ENCODE data around the gene UBXN4.
"Not testable (repeated sequence)": the region's sequence is repeated elsewhere in the genome, so short reads cannot be mapped to it uniquely, and the experiment has no call there.

Gene UBXN4

GRCh38 chr2:135741395-135742324 lies at the start of gene UBXN4:
Gene UBXN4, plus strand, starts transcription at chr2:135741855. Its CDS starts 75 bp downstream, at chr2:135741930.
- Histone ChIP-seq H3K4me1 (ENCODE audit: control insufficient read depth in 5 of 5, insufficient read depth in 5 of 5, low read length in 5 of 5) (peaks cover 2 to 28% (median 24%) of the 10 kb centered on the region in 5 donors), H3K27ac (ENCODE audit: low read depth, low read length) (peak within 1 kb of the TSS; percentile 97), H3K4me3 (ENCODE audit: low read depth in 1 of 5, low read length in 5 of 5) (peak within 1 kb of the TSS; percentile 76 to 94 (median 92)), H3K27me3 (ENCODE audit: control insufficient read depth in 5 of 5, insufficient read depth in 4 of 5, low read length in 5 of 5) (no peaks in the 10 kb centered on the region), H3K36me3 (ENCODE audit: control insufficient read depth in 5 of 5, insufficient read depth in 5 of 5, low read length in 5 of 5) (no peaks in the 10 kb centered on the region), H3K9me3 (ENCODE audit: control insufficient read depth in 5 of 5, low read length in 5 of 5) (no peaks in the 10 kb centered on the region), H3K9ac (ENCODE audit: low read length in 5 of 5) (peak within 1 kb of the TSS; percentile 98 to 100 (median 99))

- H3K4me1 ChIP-seq (ENCODE audit: control insufficient read depth in 5 of 5, insufficient read depth in 5 of 5, low read length in 5 of 5) = peaks cover 0 to 7% (median 0%) of the 10 kb centered on the region in 5 donors
- H3K9ac ChIP-seq (ENCODE audit: low read length in 5 of 5) = no peak overlapping the region
- no peaks in the 10 kb centered on the region for H3K9me3 ChIP-seq (ENCODE audit: control insufficient read depth in 5 of 5, low read length in 5 of 5)
- H3K27ac ChIP-seq (ENCODE audit: low read depth, low read length) = no peak overlapping the region
- no peaks in the 10 kb centered on the region for H3K27me3 ChIP-seq (ENCODE audit: control insufficient read depth in 5 of 5, insufficient read depth in 4 of 5, low read length in 5 of 5)
- H3K36me3 ChIP-seq (ENCODE audit: control insufficient read depth in 5 of 5, insufficient read depth in 5 of 5, low read length in 5 of 5) = peaks cover 0 to 6% (median 0%) of the 10 kb centered on the region in 5 donors
- no peak overlapping the region for H3K4me3 ChIP-seq (ENCODE audit: low read depth in 1 of 5, low read length in 5 of 5)
Observed at GRCh38 chr2:135694711-135695110, 46.9 kb upstream of the UBXN4 start.

DNA sequence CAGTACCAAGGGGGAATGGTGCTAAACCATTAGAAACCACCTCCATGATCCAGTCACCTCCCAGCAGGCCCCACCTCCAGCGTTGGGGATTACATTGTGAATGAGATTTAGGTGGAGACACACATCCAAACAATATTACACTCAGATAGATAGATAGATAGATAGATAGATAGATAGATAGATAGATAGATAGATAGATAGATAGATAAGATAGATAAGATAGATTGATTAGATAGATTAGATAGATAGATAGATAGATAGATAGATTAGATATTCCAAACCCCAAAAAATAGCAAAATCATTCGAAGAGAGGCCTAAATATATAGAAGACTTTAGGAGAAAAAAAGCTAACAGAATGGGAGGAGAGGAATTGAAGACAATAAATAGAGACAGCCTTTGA lies 42.8 kb upstream of the UBXN4 start:
- H3K36me3 ChIP-seq (ENCODE audit: control insufficient read depth in 5 of 5, insufficient read depth in 5 of 5, low read length in 5 of 5) = peaks cover 0 to 6% (median 0%) of the 10 kb centered on the region in 5 donors
- no peak overlapping the region for H3K4me3 ChIP-seq (ENCODE audit: low read depth in 1 of 5, low read length in 5 of 5)
- H3K4me1 ChIP-seq (ENCODE audit: control insufficient read depth in 5 of 5, insufficient read depth in 5 of 5, low read length in 5 of 5) = peaks cover 0 to 7% (median 0%) of the 10 kb centered on the region in 5 donors
- H3K9ac ChIP-seq (ENCODE audit: low read length in 5 of 5) = no peak overlapping the region
- no peak overlapping the region for H3K27ac ChIP-seq (ENCODE audit: low read depth, low read length)
- H3K27me3 ChIP-seq (ENCODE audit: control insufficient read depth in 5 of 5, insufficient read depth in 4 of 5, low read length in 5 of 5) = no peaks in the 10 kb centered on the region
- no peaks in the 10 kb centered on the region for H3K9me3 ChIP-seq (ENCODE audit: control insufficient read depth in 5 of 5, low read length in 5 of 5)

- Histone ChIP-seq H3K4me1 (ENCODE audit: control insufficient read depth in 5 of 5, insufficient read depth in 5 of 5, low read length in 5 of 5) (peaks cover 0 to 3% (median 0%) of the 10 kb centered on the region in 5 donors), H3K27ac (ENCODE audit: low read depth, low read length) (no peak overlapping the region), H3K9me3 (ENCODE audit: control insufficient read depth in 5 of 5, low read length in 5 of 5) (no peaks in the 10 kb centered on the region), H3K36me3 (ENCODE audit: control insufficient read depth in 5 of 5, insufficient read depth in 5 of 5, low read length in 5 of 5) (no peaks in the 10 kb centered on the region), H3K27me3 (ENCODE audit: control insufficient read depth in 5 of 5, insufficient read depth in 4 of 5, low read length in 5 of 5) (no peaks in the 10 kb centered on the region), H3K4me3 (ENCODE audit: low read depth in 1 of 5, low read length in 5 of 5) (no peak overlapping the region), H3K9ac (ENCODE audit: low read length in 5 of 5) (no peak overlapping the region)
Observed at GRCh38 chr2:135701442-135701841, 40.2 kb upstream of the UBXN4 start.

- Histone ChIP-seq H3K4me1 (ENCODE audit: control insufficient read depth in 5 of 5, insufficient read depth in 5 of 5, low read length in 5 of 5) (peaks cover 0 to 3% (median 0%) of the 10 kb centered on the region in 5 donors), H3K27me3 (ENCODE audit: control insufficient read depth in 5 of 5, insufficient read depth in 4 of 5, low read length in 5 of 5) (no peaks in the 10 kb centered on the region), H3K36me3 (ENCODE audit: control insufficient read depth in 5 of 5, insufficient read depth in 5 of 5, low read length in 5 of 5) (no peaks in the 10 kb centered on the region), H3K9ac (ENCODE audit: low read length in 5 of 5) (peak overlapping the region in 1 of 5 donors; percentile 4), H3K27ac (ENCODE audit: low read depth, low read length) (no peak overlapping the region), H3K9me3 (ENCODE audit: control insufficient read depth in 5 of 5, low read length in 5 of 5) (no peaks in the 10 kb centered on the region), H3K4me3 (ENCODE audit: low read depth in 1 of 5, low read length in 5 of 5) (no peak overlapping the region)
Observed at GRCh38 chr2:135703300-135703699, 38.4 kb upstream of the UBXN4 start.

DNA sequence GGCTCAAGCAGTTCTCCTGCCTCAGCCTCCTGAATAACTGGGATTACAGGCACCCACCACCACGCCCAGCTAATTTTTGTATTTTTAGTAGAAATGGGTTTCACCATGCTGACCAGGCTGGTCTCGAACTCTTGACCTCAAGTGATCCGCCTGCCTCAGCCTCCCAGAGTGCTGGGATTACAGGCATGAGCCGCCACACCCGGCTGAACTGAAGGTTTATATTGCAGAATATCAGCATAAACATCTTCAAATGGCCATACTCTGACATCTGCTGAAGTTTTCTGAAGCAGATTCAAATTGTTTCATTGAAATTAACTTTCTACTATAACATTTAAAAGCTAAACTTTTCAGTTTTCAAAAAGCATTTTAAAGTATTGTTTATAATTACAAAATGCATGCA lies 37.6 kb upstream of the UBXN4 start:
- not testable (repeated sequence) for H3K27me3 ChIP-seq (ENCODE audit: control insufficient read depth in 5 of 5, insufficient read depth in 4 of 5, low read length in 5 of 5); H3K36me3 ChIP-seq (ENCODE audit: control insufficient read depth in 5 of 5, insufficient read depth in 5 of 5, low read length in 5 of 5); H3K9ac ChIP-seq (ENCODE audit: low read length in 5 of 5); H3K9me3 ChIP-seq (ENCODE audit: control insufficient read depth in 5 of 5, low read length in 5 of 5); H3K4me1 ChIP-seq (ENCODE audit: control insufficient read depth in 5 of 5, insufficient read depth in 5 of 5, low read length in 5 of 5); H3K4me3 ChIP-seq (ENCODE audit: low read depth in 1 of 5, low read length in 5 of 5); H3K27ac ChIP-seq (ENCODE audit: low read depth, low read length)

GRCh38 chr2:135708159-135708558 lies 33.5 kb upstream of the UBXN4 start:
- Histone ChIP-seq H3K4me3 (ENCODE audit: low read depth in 1 of 5, low read length in 5 of 5) (no peak overlapping the region), H3K4me1 (ENCODE audit: control insufficient read depth in 5 of 5, insufficient read depth in 5 of 5, low read length in 5 of 5) (peaks cover 0 to 3% (median 0%) of the 10 kb centered on the region in 5 donors), H3K9ac (ENCODE audit: low read length in 5 of 5) (no peak overlapping the region), H3K27ac (ENCODE audit: low read depth, low read length) (no peak overlapping the region), H3K27me3 (ENCODE audit: control insufficient read depth in 5 of 5, insufficient read depth in 4 of 5, low read length in 5 of 5) (no peaks in the 10 kb centered on the region), H3K36me3 (ENCODE audit: control insufficient read depth in 5 of 5, insufficient read depth in 5 of 5, low read length in 5 of 5) (peaks cover 0 to 4% (median 4%) of the 10 kb centered on the region in 5 donors), H3K9me3 (ENCODE audit: control insufficient read depth in 5 of 5, low read length in 5 of 5) (no peaks in the 10 kb centered on the region)

DNA sequence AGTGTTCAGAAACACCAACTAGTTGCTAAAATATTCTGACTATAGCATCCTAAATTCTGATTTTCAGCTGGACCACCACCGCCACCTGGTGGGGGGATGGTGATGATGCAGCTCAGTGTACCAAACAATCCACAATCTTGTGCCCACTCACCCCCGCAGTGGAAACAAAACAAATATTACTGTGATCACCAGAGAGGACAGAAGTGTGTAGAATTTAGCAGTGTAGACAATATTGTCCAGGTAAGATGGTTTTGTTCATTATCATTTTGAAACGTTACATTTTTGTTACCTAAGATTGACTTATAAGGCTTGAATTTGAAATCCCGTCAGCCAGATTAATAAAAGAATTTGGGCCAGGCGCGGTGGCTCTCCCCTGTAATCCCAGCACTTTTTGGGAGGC lies 31.7 kb upstream of the UBXN4 start:
- H3K4me3 ChIP-seq (ENCODE audit: low read depth in 1 of 5, low read length in 5 of 5) = no peak overlapping the region
- H3K9me3 ChIP-seq (ENCODE audit: control insufficient read depth in 5 of 5, low read length in 5 of 5) = no peaks in the 10 kb centered on the region
- no peaks in the 10 kb centered on the region for H3K4me1 ChIP-seq (ENCODE audit: control insufficient read depth in 5 of 5, insufficient read depth in 5 of 5, low read length in 5 of 5)
- no peak overlapping the region for H3K9ac ChIP-seq (ENCODE audit: low read length in 5 of 5)
- no peak overlapping the region for H3K27ac ChIP-seq (ENCODE audit: low read depth, low read length)
- H3K36me3 ChIP-seq (ENCODE audit: control insufficient read depth in 5 of 5, insufficient read depth in 5 of 5, low read length in 5 of 5) = peaks cover 0 to 10% (median 4%) of the 10 kb centered on the region in 5 donors
- no peaks in the 10 kb centered on the region for H3K27me3 ChIP-seq (ENCODE audit: control insufficient read depth in 5 of 5, insufficient read depth in 4 of 5, low read length in 5 of 5)

DNA sequence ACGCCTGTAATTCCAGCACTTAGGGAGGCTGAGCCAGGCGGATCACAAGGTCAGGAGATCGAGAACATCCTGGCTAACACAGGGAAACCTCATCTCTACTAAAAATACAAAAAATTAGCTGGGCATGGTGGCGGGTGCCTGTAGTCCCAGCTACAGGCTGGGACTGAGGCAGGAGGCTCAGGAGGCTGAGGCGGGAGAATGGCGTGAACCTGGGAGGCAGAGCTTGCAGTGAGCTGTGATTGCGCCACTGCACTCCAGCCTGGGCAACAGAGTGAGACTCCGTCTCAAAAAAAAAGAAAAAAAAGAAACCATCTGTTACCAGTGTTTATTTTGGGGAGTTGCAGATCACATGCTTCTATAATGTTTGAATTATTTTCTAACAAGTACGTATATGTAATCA lies 26.6 kb upstream of the UBXN4 start:
- not testable (repeated sequence) for H3K27ac ChIP-seq (ENCODE audit: low read depth, low read length); H3K9me3 ChIP-seq (ENCODE audit: control insufficient read depth in 5 of 5, low read length in 5 of 5); H3K4me3 ChIP-seq (ENCODE audit: low read depth in 1 of 5, low read length in 5 of 5); H3K27me3 ChIP-seq (ENCODE audit: control insufficient read depth in 5 of 5, insufficient read depth in 4 of 5, low read length in 5 of 5); H3K4me1 ChIP-seq (ENCODE audit: control insufficient read depth in 5 of 5, insufficient read depth in 5 of 5, low read length in 5 of 5); H3K9ac ChIP-seq (ENCODE audit: low read length in 5 of 5)
- peaks cover 12 to 31% (median 22%) of the 10 kb centered on the region in 5 donors for H3K36me3 ChIP-seq (ENCODE audit: control insufficient read depth in 5 of 5, insufficient read depth in 5 of 5, low read length in 5 of 5)

DNA sequence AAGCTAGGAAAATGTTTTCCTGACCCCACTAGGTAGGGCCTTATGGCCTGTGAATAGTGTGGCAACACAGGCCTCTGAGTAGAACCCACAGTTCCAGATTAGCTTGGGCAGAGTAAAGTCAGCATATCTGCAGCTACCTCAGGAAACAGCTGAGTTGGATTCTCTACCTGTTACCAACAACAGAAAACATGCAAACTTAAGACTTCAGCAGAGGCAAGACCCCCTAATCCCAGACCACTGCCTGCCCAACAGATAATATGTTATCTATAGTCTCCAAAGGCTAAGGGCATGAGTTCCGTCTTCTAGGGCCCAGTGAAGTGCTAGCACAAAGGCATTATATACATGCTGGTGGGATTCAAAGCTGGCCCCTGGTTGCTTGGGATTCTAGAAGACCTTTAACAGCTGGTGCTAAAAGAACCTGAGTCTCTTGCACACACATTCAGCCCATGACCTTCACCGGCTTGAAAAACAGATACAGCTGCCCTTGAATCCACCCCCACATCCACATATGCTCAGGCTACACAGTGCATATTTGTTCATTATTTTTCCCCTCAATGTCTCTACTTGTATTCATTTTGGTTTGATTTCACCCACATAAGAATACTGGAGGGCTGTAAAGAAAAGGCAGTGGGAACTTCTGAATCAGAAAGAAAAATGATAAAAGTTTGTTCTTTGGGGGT lies 13.5 kb upstream of the UBXN4 start:
- Histone ChIP-seq H3K9ac (ENCODE audit: low read length in 5 of 5) (no peak overlapping the region), H3K4me3 (ENCODE audit: low read depth in 1 of 5, low read length in 5 of 5) (no peak overlapping the region), H3K4me1 (ENCODE audit: control insufficient read depth in 5 of 5, insufficient read depth in 5 of 5, low read length in 5 of 5) (no peaks in the 10 kb centered on the region), H3K9me3 (ENCODE audit: control insufficient read depth in 5 of 5, low read length in 5 of 5) (no peaks in the 10 kb centered on the region), H3K27ac (ENCODE audit: low read depth, low read length) (no peak overlapping the region), H3K27me3 (ENCODE audit: control insufficient read depth in 5 of 5, insufficient read depth in 4 of 5, low read length in 5 of 5) (no peaks in the 10 kb centered on the region), H3K36me3 (ENCODE audit: control insufficient read depth in 5 of 5, insufficient read depth in 5 of 5, low read length in 5 of 5) (peaks cover 7 to 14% (median 10%) of the 10 kb centered on the region in 5 donors)
